NCI-H748 treated with DMSO at 0.1 percent for 48 hours (cell line): ENCODE data around the gene FGFBP1.
"Not testable (repeated sequence)": the region's sequence is repeated elsewhere in the genome, so short reads cannot be mapped to it uniquely, and the experiment has no call there.

ENCODE experiments used
- DNase-seq: peaks from one replicate; lab custom pipeline; 2025; lab: John Stamatoyannopoulos, UW

Gene FGFBP1

DNA sequence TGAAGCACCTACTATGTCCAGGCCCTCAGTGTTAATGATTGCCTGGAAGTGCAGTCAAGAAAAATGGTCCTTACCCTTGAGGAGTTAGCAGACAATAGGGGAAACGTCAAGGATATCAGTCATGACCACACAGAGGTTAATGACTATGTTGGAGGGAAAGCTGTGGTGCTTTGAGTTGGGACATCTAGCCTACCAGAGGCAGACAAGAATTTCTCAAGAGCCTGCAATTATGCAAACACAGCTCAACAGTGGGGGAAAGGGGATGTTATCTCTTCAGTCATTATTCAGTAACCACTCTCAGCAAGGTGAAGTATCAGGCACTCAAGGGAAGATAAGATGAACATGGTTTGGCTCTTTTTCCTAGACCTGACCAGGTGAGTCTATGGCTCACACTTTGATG lies 7.0 kb upstream of the FGFBP1 start:
- DNase-seq, result no peak

DNA sequence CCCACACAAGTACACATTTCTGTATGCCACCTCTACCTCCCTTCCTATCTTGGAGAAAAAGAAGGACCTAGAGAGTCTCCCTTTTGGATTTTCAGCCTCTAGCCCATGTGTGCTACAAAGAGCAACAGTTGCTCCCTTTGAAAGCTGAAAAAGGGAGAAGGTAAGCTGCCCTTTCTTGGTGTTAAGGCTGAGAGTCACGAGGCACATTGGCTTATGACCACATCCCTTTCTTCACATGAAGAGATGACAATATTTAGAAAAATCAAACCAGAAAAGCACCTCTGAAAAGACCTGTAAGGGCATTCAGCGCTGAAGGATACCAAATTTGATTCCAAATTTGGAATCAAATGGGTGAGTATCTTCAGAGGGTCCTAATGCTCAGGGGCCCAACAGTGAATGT lies 6.4 kb upstream of the FGFBP1 start:
- no peak for DNase-seq

DNA sequence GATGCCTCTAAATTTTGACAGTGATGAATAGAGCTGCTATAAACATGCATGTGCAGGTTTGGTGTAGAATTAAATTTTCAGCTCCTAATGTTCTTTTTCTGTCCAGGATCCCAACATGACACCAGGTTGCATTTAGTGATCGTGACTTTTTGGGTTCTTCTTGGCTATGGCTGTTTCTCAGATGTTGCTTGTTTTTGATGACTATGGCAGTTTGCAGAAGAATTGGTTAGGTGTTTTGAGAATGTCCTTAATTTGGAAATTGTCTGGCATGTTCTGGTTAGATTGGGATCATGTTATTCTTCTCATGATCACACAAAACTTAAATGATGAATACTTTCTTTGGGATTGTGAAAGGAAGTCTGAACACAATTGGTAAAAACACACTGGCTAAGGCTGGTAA lies 3.7 kb upstream of the FGFBP1 start:
- DNase-seq, result no peak

DNA sequence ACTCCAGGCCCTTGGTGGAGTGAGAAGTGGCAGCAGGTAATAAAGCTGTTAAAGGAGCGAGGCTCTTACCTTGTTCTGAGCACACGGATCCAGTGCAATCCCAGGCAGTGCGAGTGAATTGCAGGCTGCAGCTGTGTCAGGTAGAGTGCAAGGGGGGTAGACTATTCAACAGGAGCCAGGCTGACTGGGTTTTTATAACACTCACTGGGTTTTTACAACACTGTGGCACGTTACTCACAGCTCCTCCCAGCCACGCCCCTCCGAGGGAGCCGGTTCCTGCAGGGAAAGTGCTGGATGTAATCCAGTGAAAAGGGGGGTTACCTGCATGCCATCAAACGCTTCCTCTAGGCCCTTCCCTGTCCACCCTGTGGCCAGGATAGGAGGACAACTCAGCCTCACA lies 358 bp downstream of the FGFBP1 start:
- DNase-seq, result no peak

DNA sequence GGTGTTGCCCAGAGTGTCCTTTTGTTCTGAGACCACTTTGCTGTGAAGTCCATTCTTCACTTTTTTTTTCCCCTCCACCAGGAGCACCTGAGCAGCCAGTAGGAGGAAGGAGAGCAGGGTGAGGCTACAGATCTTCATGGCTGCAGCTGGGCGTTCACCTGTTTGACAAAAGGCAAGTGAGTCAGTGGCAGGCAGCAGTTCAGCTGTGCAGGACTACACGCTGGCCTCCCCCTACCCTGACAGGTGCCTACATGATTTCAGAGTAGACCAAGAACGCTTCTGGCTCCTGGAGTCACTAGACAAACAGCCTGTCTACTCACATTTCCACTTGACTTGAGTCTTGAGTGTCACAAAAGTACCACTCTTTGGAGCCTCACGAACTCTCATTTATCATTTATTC lies 2.0 kb downstream of the FGFBP1 start:
- no peak for DNase-seq

DNA sequence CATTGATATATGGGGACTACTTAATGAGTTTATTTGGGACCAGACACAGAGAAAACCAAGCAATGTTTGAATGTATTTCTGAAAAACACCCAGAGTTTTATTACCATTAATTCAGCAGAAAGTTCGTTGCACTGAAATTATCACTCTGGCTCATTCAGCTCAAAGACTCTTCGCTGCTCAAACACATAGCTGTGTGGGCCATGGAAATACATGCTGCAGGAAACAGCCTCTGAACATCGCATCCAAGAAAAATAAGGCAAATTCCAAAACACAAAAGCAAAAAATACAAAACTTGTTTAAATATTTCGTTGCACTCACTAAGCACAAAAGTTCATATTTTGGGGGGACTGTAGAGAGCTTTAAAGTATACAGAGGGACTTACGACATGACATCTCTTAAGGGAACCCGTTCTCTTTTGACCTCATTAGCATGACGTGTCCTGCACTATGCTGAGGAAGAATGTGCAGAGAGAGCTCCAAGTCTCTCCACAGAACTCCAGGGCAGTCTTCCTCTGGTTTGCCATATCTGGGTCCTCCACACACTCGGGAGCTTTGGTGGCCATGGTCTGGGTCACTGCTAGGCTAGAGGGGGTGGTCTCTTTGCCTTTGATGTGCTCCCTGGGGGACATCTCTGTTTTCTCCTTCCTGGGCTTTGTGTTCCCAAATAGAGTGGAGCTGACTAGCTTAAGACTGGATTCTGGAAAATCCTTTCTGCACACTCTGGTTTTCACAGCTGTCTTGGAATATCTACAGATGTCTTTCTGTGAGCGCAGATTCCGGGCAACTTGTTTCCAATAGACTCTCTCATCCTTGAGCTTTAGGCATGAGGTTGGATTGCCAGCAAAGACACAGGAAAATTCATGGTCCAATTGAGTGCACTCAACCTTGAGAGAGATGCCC lies 2.8 kb downstream of the FGFBP1 start:
- DNase-seq, result no peak

DNA sequence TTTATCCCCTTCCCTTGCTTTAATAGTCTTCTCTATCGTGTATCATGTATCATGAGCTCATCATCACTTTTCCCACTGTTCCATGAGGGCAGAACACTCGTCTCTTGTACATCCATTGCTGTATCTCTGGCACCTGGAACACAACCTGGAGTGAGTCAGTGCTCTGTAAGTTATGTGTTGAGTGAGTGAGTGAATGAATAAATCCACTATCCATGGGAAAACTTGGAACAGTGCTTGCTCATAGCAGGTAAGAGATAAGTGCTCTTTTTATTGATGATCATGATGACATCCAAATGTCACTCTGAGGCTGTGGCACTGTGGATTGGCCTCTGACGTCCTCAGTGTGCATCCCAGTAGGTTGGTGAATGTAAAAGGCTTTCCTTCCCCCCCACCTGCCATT lies 4.3 kb downstream of the FGFBP1 start:
- no peak for DNase-seq

DNA sequence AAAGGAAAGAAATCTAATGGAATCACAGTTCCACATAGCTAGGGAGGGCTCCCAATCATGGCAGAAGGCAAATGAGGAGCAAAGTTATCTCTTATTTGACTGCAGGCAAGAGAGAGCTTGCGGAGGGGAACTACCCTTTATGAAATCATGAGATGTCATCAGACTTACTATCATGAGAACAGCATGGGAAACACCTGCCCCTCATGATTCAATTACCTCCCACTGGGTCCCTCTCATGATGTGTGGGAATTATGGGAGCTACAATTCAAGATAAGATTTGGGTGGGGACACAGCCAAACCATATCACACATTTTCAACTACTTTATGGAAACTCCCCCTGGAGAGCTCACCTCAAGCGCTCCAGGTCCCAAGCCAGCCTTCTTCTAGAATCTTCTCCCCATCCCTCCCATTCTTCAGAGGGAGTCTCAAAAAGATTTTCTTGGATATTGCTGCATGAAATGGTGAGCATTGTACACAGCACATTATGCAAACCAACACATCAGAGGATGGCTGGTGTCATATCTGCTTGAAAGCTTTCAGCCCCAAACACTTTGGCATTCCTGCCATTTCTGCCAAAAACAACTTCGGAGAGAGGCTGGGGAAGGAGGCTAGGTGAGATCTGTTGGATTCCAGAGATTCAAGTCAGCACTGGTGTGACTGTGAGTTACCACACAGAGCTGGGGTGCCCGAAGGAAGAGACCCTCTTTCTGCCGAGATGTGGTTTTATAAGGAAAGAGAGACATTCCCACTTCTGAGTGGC lies 6.9 kb downstream of the FGFBP1 start:
- DNase-seq, result no peak

DNA sequence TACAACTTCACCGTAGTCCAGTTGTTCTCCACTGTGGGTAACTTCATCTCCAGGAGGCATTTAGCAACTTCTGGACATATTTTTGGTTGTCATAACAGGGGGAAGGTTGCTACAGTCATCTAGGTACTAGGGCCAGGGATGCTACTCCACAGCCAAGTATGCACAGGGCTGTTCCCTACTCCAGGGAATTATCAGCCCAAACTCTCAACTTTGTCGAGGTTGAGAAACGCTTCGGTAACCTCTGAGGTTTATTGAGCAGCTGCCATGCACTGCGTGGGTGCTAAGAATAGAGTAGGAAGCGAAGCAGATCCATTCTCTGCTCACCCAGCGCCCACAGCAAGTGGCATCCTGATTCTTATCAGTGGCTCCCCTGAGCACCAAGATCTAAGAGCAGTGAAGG lies 8.2 kb downstream of the FGFBP1 start:
- no peak for DNase-seq

DNA sequence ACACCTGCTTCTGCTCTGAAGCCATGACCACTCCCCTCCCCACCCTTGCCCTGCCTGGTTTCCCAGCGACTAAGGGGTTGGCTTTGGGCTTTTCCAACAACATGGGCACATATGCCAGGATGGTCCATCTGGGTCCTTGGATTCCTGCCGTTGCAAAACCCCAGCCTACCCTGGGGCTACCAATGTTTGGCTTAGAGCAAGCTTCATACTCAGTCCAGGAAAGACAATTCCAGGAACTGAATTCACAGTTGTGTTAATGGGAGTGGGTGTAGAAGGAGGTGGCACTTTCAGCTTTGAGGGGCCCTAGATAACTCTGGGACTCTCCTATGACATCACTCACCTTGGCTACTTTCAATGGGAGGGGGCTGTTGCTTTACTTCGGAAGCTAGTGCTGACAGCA lies 9.0 kb downstream of the FGFBP1 start:
- DNase-seq, result no peak

DNA sequence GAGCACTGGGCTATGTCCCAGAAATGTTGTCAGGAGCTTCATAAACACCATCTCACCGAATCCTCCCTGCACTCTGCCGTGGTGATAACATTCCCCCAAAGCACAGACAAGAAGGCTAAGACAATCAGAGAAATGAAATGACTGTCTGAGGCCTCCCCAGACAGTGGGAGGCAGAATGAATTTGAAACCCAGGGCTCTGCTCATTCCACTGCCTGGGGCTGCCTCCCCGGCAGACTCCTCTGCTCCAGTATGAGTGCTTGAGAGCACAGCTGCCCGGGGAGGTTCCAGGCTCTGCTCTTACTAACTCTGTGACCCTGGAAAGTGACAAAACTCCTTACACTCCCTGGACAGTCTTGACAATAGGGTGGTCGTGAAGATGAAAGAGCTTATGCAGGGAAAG lies 9.7 kb downstream of the FGFBP1 start:
- DNase-seq, result no peak

DNA sequence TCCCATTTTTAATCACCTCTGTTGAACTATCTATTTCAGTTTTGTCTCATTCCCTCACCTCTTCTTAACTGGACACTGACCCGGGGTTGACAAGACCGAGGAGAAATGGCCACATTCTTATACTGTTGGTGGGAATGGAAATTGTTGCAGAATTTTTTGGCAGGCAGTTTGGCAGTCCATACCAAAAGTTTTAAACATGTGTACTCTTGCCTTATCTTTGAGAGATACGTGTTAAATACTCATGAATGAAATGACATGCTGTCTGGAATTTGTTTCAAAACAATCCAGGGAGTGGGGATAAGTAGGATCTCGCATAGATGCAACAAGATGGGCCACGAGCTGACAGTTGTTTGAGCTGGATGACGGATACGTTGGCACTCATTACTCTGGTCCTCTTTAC lies 12.1 kb downstream of the FGFBP1 start:
- DNase-seq, result no peak

DNA sequence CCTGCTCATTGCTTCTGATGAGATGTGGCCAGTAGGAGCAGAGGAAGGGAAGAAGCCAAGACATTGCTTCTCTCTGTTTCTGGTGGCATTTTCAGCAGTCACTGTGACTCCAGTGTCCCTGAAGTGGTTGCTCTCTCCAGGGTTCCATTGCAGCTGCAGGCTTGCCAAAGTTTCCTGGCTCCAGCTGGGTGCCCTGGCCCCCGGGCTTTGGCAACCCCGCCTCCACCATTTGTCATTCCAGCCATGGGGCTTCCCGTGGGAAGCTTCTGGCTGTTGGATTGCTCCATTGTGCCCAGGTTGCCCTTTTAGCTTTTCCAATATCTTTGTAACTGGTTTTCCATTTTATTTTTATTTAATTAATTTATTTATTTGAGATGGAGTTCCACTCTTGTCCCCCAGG lies 12.7 kb downstream of the FGFBP1 start:
- DNase-seq, result no peak

DNA sequence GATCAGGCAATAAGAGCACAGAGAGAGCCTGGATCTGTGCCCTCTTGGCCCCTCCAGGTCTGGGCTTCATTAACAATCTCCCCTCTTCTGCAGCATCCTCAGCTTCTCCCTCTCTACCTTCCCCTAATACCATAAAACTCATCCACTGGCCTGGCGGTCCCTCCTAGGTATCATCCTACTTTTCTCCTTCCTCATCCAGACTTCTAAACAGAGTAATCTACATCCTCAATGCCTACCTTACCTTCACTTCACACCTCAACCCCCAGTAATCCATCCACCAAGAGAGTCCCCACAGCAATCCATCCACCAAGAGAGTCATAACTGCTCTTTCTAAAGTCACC lies 17.0 kb downstream of the FGFBP1 start:
- no peak for DNase-seq

DNA sequence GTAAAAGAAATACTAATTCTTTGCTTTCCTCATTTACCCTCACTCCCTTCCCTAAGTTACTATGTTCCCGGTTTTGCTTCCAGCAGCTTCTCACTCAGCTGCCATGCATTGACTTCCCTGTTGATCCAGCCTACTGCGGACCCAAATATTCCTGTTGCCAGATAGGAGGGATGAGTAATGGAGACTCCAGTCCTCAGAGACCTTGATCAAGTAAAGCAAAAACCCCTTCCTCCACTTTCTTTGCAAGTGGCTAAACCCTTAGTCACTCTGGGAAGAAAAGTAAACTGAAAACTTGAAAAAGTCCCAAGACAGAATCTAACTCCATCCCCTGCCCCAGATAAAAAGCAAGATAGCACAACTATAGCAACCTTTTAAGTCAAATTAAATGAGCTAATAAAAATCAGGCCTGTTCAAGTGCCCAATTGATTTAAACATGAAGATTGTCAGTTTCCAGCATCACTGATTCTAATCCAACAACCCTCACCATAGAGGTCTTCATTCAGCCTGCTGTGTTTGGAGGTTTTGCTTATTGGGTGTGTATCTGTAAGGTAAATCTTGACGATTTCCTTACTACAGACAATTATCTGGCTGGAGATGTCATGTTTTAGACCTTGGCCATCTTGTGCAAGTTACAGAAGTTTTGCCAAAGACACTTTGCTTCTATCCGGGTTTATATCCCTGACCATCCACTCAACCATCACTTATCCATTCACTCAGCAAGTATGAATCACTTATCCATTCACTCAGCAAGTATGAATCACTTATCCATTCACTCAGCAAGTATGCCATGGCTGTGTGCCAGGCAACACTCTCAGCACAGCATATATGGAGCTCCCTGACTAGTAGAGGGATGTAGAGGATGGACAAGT lies 17.6 kb downstream of the FGFBP1 start:
- DNase-seq, result no peak

DNA sequence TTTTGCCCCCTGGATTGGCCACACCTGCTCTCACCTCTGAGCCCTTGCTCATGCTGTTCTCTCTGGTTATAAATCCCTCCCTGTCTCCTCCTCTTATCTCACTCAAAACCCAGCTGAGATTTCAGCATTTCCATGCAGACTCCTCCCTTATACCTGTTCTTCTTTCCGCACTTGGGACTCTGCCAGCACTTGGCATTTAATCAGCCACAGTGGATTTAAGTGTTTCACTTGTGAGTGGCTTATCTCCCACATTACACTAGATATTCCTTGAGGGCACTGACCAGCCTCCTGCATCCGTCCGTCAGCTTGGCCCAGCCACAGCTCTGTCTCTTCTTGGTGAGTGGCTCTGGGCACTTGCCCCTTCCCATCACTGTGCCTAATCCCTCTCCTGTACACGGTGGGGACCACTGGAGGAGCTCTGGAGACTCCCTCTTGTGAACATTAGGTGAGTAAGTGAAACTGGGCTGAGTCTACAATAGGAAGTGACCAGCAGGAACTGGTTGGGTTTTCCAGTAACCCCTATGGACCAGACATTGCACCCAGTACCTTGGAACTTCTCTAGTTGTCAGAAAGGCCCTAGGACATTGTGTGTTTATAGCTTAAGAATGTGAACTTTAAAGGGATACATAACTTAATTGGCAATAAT lies 19.9 kb downstream of the FGFBP1 start:
- no peak for DNase-seq

DNA sequence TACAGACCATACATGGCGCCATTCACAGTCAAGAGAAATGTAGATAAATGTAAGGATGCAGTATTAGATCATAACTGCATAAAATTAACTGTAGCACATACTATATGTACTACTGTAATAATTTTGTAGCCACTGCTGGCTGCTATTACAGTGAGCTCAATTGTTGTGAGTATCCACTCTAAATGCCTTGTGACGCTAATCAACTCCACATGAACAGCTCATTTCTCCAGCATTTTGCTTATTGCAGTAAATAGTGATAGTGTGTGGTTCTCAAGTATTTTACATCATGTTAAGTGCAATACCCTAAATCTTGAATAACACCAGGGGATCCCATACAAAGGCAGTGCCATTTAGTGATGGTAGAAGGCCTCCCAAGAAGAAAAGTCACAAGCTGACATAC lies 21.2 kb downstream of the FGFBP1 start:
- no peak for DNase-seq

DNA sequence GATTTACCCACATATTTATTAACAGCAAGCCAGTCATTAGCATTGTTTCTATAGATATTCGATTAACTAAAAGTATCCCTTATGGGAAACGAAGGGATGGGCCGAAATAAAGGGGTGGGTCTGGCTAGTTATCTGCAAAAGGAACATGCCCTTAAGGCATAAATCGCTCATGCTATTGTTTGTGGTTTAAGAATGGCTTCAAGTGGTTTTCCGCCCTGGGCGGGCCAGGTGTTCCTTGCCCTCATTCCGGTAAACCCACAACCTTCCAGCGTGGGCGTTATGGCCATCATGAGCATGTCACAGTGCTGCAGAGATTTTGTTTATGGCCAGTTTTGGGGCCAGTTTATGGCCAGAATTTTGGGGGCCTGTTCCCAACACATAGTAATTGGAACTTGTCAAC lies 22.2 kb downstream of the FGFBP1 start:
- DNase-seq, result not testable (repeated sequence)

DNA sequence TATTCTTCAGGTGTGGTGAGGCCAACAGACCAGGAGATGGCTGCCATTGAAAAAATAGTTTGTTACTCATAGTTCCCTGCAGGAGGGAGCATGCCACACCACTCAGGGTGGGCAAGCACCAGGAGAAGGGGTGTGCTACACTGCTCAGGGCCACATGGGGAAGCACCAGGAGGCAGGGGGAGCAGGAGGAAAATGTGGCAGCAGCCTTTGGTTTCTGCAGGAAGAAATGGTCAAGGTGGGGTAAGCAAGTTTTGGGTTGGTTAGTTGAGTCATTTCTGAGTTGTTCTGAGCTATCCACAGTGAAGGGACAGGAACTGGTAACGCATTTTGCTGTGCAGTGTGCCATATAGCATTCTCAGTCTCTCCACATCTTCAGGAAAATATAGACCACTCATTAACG lies 23.8 kb downstream of the FGFBP1 start:
- DNase-seq, result no peak

DNA sequence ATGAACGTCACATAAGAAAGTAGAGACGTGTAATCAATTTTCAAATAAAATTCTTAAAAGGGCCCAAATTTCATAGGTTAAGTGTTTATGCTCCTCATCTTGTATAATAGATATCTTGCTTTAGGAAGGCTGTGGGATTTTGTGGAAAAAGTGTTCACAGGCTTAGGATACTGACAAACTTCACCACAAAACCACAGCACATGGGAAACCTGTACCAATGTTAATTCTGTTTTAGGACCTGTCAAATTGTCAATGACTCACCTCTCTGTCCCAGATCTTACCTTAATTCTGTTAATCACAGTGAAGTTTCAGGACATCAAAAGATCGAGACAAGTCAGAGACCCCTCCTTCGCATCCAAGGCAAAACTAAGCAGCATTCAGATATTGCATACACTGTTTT lies 24.2 kb downstream of the FGFBP1 start:
- no peak for DNase-seq

DNA sequence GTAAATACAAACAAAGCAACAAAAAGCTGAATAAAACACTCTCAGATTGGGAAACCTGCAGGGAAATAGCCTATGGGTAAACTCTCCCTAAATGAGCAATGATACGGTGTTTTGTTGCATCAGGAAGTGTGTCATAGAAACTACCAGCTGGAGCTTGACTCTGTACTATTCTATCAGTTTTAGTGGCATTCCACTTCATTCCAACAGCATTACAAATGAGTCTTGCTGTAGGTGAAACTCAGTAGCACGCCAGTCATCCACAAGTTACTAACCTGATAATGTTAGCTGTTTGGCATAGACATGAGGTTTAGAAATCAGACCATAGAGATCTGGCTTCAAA lies 24.9 kb downstream of the FGFBP1 start:
- DNase-seq, result no peak

DNA sequence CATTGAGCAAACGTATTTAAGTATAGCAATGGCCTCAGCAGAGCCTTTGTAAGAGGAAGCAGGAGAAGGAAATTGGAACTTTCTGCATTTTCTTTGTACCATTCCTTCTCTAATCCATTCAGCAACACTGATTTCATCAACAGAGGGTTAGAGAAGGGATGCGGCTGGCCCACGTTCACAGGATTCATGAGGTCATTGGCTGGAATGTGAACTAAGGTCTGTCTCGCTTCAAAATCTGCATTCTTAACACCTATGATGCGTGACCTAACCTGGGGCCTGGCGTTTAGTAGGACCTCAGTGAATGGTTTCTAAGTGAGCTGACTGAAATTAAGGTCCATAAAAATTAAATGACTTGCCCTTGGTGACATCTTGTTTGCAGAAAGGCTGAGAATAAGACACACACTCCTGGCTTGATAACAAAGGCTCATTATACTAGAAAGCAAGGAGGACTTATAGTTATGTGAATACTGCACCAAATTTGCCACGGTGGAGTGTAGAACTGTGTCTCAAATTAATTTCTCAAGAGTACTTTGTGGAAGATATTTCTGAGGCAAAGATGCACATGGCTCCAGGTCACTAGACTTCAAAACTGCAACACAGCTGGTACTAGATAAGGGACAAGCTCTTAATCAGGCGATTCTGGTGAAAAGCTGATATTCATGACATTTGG lies 25.4 kb downstream of the FGFBP1 start:
- no peak for DNase-seq
